ENCODE data around the gene RNF217.

DNA sequence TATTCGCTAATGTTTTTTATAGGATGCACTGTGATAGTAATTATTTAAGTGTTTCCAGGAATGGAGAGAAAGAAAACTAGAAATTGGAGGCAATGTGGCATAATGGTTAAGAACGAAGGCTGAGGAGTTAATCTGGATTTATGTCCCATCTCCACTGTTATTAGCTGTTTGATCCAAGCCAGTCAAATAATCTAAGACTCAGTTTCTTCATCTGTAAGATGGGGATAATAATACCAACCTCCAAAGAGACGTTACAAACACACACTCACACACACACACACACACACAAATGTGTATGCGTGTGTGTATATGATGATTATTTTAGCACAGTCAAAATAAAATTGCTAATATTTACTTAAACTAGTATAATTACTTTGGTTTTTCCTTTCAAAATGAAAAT lies 154.5 kb downstream of the RNF217 start:
- TF ChIP-seq EZH2 (IDR thresholded peaks at IDR 0.05; ENCODE audit: low read length) = no peak
- TF ChIP-seq, protein P1, sequence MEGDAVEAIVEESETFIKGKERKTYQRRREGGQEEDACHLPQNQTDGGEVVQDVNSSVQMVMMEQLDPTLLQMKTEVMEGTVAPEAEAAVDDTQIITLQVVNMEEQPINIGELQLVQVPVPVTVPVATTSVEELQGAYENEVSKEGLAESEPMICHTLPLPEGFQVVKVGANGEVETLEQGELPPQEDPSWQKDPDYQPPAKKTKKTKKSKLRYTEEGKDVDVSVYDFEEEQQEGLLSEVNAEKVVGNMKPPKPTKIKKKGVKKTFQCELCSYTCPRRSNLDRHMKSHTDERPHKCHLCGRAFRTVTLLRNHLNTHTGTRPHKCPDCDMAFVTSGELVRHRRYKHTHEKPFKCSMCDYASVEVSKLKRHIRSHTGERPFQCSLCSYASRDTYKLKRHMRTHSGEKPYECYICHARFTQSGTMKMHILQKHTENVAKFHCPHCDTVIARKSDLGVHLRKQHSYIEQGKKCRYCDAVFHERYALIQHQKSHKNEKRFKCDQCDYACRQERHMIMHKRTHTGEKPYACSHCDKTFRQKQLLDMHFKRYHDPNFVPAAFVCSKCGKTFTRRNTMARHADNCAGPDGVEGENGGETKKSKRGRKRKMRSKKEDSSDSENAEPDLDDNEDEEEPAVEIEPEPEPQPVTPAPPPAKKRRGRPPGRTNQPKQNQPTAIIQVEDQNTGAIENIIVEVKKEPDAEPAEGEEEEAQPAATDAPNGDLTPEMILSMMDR (optimal IDR thresholded peaks at IDR 0.05 in 1 of 3, IDR thresholded peaks at IDR 0.05 in 1 of 3, conservative IDR thresholded peaks at IDR 0.05 in 1 of 3; ENCODE audit: extremely low read depth in 1 of 3, insufficient read depth in 2 of 3, low read length in 3 of 3) = no peak
